ENCODE results near the gene BMP3.

Gene BMP3

DNA sequence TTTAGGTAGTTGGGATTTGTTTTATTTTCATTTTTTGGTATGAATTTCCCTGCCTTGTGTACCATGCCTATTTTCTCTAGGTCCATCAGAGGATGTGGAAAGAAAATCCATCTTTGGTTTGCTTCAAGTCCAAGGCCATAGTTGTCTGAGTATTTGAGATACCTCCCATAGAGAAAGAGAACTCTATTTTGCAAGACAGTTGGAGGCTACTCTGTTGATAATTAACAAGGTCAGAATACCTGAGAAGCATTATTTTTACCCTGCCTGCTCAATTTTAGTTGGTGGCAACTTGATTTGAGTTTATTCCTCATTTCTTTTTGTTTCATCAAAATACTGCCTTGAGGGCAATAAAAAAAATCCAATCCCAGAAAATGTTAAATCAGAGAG lies 30.8 kb downstream of the BMP3 start:
- TF ChIP-seq, protein P1, sequence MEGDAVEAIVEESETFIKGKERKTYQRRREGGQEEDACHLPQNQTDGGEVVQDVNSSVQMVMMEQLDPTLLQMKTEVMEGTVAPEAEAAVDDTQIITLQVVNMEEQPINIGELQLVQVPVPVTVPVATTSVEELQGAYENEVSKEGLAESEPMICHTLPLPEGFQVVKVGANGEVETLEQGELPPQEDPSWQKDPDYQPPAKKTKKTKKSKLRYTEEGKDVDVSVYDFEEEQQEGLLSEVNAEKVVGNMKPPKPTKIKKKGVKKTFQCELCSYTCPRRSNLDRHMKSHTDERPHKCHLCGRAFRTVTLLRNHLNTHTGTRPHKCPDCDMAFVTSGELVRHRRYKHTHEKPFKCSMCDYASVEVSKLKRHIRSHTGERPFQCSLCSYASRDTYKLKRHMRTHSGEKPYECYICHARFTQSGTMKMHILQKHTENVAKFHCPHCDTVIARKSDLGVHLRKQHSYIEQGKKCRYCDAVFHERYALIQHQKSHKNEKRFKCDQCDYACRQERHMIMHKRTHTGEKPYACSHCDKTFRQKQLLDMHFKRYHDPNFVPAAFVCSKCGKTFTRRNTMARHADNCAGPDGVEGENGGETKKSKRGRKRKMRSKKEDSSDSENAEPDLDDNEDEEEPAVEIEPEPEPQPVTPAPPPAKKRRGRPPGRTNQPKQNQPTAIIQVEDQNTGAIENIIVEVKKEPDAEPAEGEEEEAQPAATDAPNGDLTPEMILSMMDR (IDR thresholded peaks at IDR 0.05; ENCODE audit: insufficient read depth, low read depth, low read length, missing control alignments), result no peak
- no peak overlapping the region for H3K4me3 ChIP-seq (ENCODE audit: low read depth, low read length)
- DNase-seq (ENCODE audit: low read depth), result no peak

DNA sequence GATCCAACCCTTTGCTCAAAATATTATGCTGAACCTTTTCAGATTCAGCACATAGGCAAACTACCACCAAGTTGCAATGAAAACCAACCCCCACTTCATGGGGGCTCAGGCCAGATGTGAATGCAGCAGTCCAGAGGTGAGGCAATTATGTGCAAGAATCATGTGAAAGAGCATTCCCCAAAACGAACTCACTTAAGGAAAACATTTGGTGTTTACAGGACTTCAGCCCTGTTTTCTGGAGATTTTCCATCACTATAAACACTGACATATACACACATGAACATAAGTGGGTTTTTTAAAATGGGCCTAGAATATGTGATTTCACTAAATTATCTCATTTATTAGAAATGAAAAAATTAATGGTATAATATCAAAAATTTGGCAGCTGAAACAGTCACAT lies 31.5 kb downstream of the BMP3 start:
- TF ChIP-seq, protein P1 (IDR thresholded peaks at IDR 0.05; ENCODE audit: insufficient read depth, low read depth, low read length, missing control alignments), result no peak

DNA sequence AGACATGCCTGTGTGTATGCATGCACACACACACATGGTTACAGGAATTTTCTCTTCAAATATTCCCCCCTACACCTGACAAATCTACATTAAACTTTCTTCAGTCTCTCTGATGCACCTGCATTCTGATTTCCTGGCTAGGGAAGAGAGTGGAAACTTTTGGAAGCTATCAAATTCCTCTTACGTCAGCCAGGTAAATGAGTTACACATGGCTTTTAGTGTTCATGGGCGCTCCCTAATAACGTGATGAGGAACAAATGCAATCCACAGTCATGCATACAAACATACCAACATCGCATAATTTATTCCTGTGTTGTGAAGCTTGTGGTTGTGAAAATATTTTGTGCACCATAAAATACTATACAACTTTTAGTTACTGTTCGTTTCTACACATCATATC lies 34.9 kb downstream of the BMP3 start:
- DNase-seq (ENCODE audit: low read depth), result no peak
- TF ChIP-seq, protein P1 (IDR thresholded peaks at IDR 0.05; ENCODE audit: insufficient read depth, low read depth, low read length, missing control alignments), result no peak
- H3K4me3 ChIP-seq (ENCODE audit: low read depth, low read length), result no peak overlapping the region

More for the DNA sequence above, 31.5 kb downstream of the BMP3 start:
- DNase-seq (ENCODE audit: low read depth), result no peak
- H3K4me3 ChIP-seq (ENCODE audit: low read depth, low read length), result no peak overlapping the region

DNA sequence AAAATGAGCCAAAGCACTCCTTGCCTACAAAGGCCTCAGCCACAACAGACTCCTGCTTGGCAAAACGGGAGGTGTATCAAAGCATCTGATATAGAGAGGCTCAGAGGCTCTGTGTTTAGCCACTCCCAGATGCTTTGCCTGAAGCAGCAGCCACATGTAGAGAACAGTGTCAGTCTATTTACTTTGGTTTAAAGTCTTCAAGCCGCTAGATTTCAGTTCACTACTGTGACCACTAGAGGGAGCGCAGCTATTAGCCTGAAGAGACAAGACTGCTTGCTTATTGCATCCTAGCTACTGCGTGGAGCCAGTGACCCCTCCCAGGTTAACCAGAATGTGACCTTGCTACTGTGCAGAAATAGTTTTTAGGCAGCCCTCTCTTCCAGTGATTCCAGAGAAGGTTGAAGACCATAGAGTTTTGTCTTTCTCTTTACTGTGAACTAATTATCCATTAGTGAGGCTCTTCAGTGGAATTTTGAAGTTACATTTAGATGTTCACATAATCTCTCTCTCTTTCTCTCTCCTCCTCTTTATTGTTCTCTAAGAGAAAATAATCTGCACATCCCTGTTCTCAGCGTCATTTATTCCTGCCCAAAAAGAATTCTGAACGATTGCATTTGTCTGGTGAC lies 39.3 kb downstream of the BMP3 start:
- DNase-seq (ENCODE audit: low read depth), result peak; percentile 88
- TF ChIP-seq, protein P1 (IDR thresholded peaks at IDR 0.05; ENCODE audit: insufficient read depth, low read depth, low read length, missing control alignments), result peak; percentile 91
- H3K4me3 ChIP-seq (ENCODE audit: low read depth, low read length), result no peak overlapping the region

DNA sequence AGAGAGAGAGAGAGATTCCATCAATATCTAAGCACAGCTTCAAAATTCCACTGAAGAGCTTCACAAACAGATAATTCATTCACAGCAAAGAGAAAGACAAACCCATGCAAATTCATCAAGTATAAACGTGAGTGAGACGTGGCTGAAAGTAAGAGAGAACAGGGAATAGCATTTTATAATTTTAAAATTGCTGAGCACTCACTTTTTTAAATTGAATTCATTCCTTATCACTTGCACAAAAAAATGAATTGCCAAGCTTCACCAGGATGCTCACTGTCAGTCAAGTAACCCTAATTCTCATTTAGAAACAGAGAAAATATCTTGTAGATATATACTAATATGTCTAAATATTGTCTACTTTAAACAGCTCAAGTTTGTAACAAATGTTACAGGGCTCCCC lies 40.5 kb downstream of the BMP3 start:
- H3K4me3 ChIP-seq (ENCODE audit: low read depth, low read length), result no peak overlapping the region
- TF ChIP-seq, protein P1 (IDR thresholded peaks at IDR 0.05; ENCODE audit: insufficient read depth, low read depth, low read length, missing control alignments), result no peak
- no peak for DNase-seq (ENCODE audit: low read depth)

DNA sequence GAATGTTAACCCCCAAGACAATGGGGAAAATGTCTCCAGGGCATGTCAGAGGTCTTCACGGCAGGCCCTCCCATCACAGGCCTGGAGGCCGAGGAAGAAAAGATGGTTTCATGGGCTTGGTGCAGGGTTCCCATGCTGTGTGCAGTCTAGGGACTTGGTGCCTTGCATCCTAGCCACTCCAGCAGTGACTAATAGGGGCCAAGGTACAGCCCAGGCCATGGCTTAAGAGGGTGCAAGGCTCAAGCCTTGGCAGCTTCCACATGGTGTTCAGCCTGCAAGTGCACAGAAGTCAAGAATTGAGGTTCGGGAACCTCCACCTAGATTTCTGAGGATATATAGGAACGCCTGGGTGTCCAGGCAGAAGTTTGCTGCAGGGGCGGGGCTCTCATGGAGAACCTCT lies 50.6 kb downstream of the BMP3 start:
- H3K4me3 ChIP-seq (ENCODE audit: low read depth, low read length), result no peak overlapping the region
- TF ChIP-seq, protein P1 (IDR thresholded peaks at IDR 0.05; ENCODE audit: insufficient read depth, low read depth, low read length, missing control alignments), result no peak
- DNase-seq (ENCODE audit: low read depth), result no peak

DNA sequence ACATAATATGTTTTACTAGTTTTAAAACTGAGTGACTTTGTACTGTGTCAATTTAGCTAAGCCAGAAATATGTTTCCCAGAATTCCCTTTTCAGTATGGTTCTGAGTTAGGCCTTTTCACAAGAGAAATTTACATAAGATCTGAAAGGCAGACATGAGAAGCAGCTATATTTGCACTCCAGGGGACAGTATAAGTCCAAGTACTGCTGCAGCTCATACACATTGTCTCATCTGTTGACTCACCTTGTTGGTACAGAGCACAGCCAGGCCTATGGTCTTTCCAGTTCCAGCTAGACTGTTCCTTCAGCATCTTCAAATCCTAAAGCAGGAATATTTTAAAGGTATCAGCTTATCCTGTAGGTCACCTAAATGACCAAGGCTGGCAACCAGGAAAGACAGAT lies 53.5 kb downstream of the BMP3 start:
- TF ChIP-seq, protein P1 (IDR thresholded peaks at IDR 0.05; ENCODE audit: insufficient read depth, low read depth, low read length, missing control alignments), result no peak
- H3K4me3 ChIP-seq (ENCODE audit: low read depth, low read length), result no peak overlapping the region
- no peak for DNase-seq (ENCODE audit: low read depth)

All from GM12865 (cell line).